ENCODE measurements around the gene SSH3.

DNA sequence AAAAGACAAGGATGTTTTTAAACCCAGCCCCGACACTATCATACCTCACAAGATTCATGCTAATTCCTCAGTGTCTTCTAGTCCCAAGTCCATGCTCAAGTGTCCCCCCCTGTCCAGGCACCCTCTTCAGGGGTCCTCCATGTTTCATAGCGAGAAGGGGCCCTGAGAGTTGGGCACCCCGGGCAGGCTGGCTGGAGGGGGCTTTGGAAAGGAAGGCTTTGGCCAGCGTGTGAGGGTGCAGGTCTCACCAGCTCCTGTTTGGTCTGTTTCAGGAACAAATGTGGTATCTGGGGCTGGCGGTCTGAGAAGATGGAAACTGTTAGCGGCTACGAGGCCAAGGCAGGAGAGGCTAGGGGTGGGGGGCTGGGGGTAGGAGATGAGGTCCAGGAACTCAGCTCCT lies 4.5 kb upstream of the SSH3 start:
- TF ChIP-seq POLR2A (IDR thresholded peaks at IDR 0.05; ENCODE audit: low read length): no peak
- TF ChIP-seq GATA1 (IDR thresholded peaks at IDR 0.05; ENCODE audit: low read depth, low read length): no peak
